MM.1S (cell line): ENCODE data around the gene ATF7.

Source experiments
- EZH2 ChIP-seq: fragments of 300-600 bp; sonication (generic); optimal IDR thresholded peaks from 2 replicates; pipeline ENCODE3; 2017; ENCODE audit warnings: low read depth, mild to moderate bottlenecking, antibody characterized with exemption, low read length, mixed read lengths
- EZH2phosphoT487 ChIP-seq: fragments of 300-600 bp; sonication (generic); IDR thresholded peaks from 2 replicates; pipeline ENCODE4 v1.6.1; 2018; ENCODE audit warnings: antibody characterized with exemption, low read length
- TF ChIP-seq, protein P1 (sequence below): fragments of 300-600 bp; sonication (generic); IDR thresholded peaks from 2 replicates; pipeline ENCODE4 v1.5.1; 2016; ENCODE audit warnings: antibody characterized with exemption, low read length, mixed read lengths

DNA sequence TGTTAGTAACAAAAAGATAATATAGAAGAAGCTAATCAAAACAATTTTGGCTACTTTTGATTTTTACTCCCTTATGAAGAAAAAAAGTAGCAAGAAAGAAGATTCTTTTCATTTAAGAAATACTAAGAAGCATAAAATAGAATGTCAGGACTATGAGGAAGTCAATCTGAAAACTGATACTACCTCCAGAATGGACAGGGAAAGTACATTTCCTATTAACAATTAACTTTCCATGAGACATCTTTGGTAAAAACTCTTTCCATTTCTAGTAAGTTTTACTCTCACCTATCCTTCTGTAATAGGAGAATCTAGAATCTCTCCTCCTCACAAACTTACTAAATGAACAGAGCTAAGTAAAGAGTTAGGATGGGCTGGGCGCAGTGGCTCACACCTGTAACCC is 67.6 kb downstream of the ATF7 start:
- TF ChIP-seq, protein P1, sequence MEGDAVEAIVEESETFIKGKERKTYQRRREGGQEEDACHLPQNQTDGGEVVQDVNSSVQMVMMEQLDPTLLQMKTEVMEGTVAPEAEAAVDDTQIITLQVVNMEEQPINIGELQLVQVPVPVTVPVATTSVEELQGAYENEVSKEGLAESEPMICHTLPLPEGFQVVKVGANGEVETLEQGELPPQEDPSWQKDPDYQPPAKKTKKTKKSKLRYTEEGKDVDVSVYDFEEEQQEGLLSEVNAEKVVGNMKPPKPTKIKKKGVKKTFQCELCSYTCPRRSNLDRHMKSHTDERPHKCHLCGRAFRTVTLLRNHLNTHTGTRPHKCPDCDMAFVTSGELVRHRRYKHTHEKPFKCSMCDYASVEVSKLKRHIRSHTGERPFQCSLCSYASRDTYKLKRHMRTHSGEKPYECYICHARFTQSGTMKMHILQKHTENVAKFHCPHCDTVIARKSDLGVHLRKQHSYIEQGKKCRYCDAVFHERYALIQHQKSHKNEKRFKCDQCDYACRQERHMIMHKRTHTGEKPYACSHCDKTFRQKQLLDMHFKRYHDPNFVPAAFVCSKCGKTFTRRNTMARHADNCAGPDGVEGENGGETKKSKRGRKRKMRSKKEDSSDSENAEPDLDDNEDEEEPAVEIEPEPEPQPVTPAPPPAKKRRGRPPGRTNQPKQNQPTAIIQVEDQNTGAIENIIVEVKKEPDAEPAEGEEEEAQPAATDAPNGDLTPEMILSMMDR = no peak
- TF ChIP-seq EZH2 (no peak), EZH2phosphoT487 (no peak)
